Upper lobe of right lung (tissue), 1 donor: Measurements from ENCODE around the gene PLEKHA1. TPM values are rescaled to one million over a fixed set of nuclear protein-coding genes. Genes with fewer than 3 reads are reported as not detected.

ENCODE experiments used
- ATAC-seq: fragments of 200-7000 bp; cut with Tn5 transposase; one replicate; pipeline ENCODE4 v1.9.1; 2020; ENCODE audit warnings: mild to moderate bottlenecking, moderate library complexity
- DNase-seq: peaks from one replicate; pipeline ENCODE4 v3.0.0-alpha.2; 2020
- H3K27ac ChIP-seq: fragments of 200-600 bp; one replicate; pipeline ENCODE4 v1.8.0; 2022
- H3K27me3 ChIP-seq: fragments of 200-600 bp; one replicate; pipeline ENCODE4 v1.8.0; 2022; ENCODE audit warnings: mild to moderate bottlenecking
- H3K36me3 ChIP-seq: fragments of 200-600 bp; one replicate; pipeline ENCODE4 v1.8.0; 2022
- H3K4me1 ChIP-seq: fragments of 200-600 bp; one replicate; pipeline ENCODE4 v1.8.0; 2022
- H3K4me3 ChIP-seq: fragments of 200-600 bp; one replicate; pipeline ENCODE4 v1.8.0; 2022; ENCODE audit warnings: mild to moderate bottlenecking
- H3K9me3 ChIP-seq: fragments of 200-600 bp; one replicate; pipeline ENCODE4 v1.8.0; 2022
- intact Hi-C: fragments of 100-400 bp; cut with DNase I; formaldehyde crosslinking; loops from one replicate; pipeline ENCODE4 v1.11.0; 2022
- total RNA-seq: library from RNA; stranded (reverse); fragmentation: NEBNext Ultra II Directional; extraction: Animal tissue kit (Norgen Biotek cat#: 25700); gene quantifications from one replicate; pipeline ENCODE4 v1.2.1, GENCODE V29; 2021
- TF ChIP-seq, protein P1 (sequence below): fragments of 200-600 bp; IDR thresholded peaks from one replicate; pipeline ENCODE4 v1.8.0; 2022; ENCODE audit warnings: antibody characterized with exemption
- donor health status: DM: no; HTN: yes; CAD: no; lungs with severe emphysema.

Gene PLEKHA1
- total RNA-seq, 1 donor from 2014 or later = 59.9 TPM

DNA sequence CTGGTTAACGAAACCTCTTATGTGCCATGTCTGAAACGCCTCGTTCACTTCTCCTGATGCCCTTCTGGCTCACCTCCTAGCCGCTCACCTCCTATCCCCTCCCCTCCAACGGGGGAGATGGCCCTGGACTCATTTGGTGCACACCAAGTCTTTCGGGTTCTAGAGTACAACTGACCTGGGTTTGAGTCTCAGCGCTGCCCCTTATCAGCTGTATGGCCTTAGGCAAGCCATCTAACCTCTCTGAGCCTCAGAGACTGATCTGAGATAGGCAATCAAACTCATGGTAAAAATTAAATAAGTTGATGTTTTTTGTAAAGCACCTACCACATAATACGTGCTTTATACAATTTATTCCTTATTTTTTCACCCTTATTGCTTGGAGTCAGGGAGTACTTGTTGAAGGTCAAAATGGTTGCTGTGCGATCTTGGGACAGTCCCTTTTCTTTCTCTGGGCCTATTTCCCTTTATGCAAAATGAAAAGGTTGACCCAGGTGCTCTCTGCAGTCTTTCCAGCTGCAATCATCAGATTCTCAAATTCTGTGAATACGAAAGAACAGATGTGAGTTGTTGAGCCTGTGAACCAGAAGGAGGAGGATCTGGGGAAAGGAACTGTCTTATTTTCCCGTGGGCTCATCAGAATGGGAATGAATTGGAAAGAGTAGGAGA, 31.2 kb upstream of the PLEKHA1 start:
- no peak for ATAC-seq
- TF ChIP-seq, protein P1, sequence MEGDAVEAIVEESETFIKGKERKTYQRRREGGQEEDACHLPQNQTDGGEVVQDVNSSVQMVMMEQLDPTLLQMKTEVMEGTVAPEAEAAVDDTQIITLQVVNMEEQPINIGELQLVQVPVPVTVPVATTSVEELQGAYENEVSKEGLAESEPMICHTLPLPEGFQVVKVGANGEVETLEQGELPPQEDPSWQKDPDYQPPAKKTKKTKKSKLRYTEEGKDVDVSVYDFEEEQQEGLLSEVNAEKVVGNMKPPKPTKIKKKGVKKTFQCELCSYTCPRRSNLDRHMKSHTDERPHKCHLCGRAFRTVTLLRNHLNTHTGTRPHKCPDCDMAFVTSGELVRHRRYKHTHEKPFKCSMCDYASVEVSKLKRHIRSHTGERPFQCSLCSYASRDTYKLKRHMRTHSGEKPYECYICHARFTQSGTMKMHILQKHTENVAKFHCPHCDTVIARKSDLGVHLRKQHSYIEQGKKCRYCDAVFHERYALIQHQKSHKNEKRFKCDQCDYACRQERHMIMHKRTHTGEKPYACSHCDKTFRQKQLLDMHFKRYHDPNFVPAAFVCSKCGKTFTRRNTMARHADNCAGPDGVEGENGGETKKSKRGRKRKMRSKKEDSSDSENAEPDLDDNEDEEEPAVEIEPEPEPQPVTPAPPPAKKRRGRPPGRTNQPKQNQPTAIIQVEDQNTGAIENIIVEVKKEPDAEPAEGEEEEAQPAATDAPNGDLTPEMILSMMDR = no peak

GRCh38 chr10:122343936-122344335, 30.6 kb upstream of the PLEKHA1 start:
- intact Hi-C loops = no loop called here
- H3K4me1 ChIP-seq = no peaks in the 10 kb centered on the region
- H3K27me3 ChIP-seq = no peaks in the 10 kb centered on the region
- DNase-seq (no peak), ATAC-seq (no peak)
- no peaks in the 10 kb centered on the region for H3K9me3 ChIP-seq
- no peaks in the 10 kb centered on the region for H3K36me3 ChIP-seq
- H3K27ac ChIP-seq = no peak overlapping the region
- no peak overlapping the region for H3K4me3 ChIP-seq
- TF ChIP-seq, protein P1 = no peak

More for the DNA sequence above, 31.2 kb upstream of the PLEKHA1 start:
- Histone ChIP-seq H3K36me3 (no peaks in the 10 kb centered on the region), H3K4me3 (no peak overlapping the region), H3K9me3 (no peaks in the 10 kb centered on the region), H3K27me3 (no peaks in the 10 kb centered on the region), H3K27ac (no peak overlapping the region), H3K4me1 (no peaks in the 10 kb centered on the region)
- no peak for DNase-seq
- intact Hi-C loops = no loop called here

DNA sequence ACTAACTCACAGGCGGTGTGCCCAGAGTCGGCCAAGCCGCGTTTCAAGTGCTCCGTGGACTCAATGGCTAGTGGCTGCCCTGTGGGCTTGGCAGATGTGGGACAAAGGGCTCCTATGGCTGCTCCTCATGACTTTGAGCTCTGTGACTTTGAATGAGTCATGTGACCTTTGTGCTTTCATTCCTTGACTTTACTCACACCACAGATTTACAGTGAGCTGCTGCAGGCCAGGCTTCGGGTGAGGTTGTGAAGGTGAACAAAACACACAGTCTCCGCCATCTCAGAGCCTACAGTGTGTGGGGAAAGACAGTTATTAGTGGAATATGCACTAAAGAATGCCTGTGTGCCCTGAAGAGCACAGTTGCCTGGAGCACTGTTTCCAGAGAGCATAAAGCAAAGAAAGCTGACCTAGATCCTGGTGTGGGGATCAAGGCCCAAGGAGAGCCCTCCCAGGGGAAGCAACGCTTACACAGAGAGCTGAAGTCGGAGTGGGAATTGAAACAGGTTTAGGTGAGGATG, 29.7 kb upstream of the PLEKHA1 start:
- no peaks in the 10 kb centered on the region for H3K36me3 ChIP-seq
- TF ChIP-seq, protein P1 = no peak
- H3K27ac ChIP-seq = no peak overlapping the region
- ATAC-seq (no peak), DNase-seq (no peak)
- no peaks in the 10 kb centered on the region for H3K27me3 ChIP-seq
- no peaks in the 10 kb centered on the region for H3K4me1 ChIP-seq
- H3K4me3 ChIP-seq = no peak overlapping the region
- H3K9me3 ChIP-seq = no peaks in the 10 kb centered on the region
- intact Hi-C loops = no loop called here

- intact Hi-C loops = no loop called here
- TF ChIP-seq, protein P1 = no peak
Observed at GRCh38 chr10:122346326-122346950, 28.1 kb upstream of the PLEKHA1 start.

GRCh38 chr10:122347170-122347841, 27.2 kb upstream of the PLEKHA1 start:
- TF ChIP-seq, protein P1 = no peak
- Histone ChIP-seq H3K4me3 (no peak overlapping the region), H3K9me3 (no peaks in the 10 kb centered on the region), H3K27ac (no peak overlapping the region), H3K36me3 (no peaks in the 10 kb centered on the region), H3K27me3 (no peaks in the 10 kb centered on the region), H3K4me1 (no peaks in the 10 kb centered on the region)
- no peak for ATAC-seq
- intact Hi-C loops = no loop called here
- DNase-seq = no peak

More at GRCh38 chr10:122346326-122346950, 28.1 kb upstream of the PLEKHA1 start:
- H3K27ac ChIP-seq = no peak overlapping the region
- ATAC-seq = no peak
- no peak for DNase-seq
- no peak overlapping the region for H3K4me3 ChIP-seq
- H3K27me3 ChIP-seq = no peaks in the 10 kb centered on the region
- no peaks in the 10 kb centered on the region for H3K4me1 ChIP-seq
- no peaks in the 10 kb centered on the region for H3K36me3 ChIP-seq
- no peaks in the 10 kb centered on the region for H3K9me3 ChIP-seq
